ENCODE data around the gene RPS6KA5.

- TF ChIP-seq CTCF (IDR thresholded peaks at IDR 0.05 in 4 of 5, conservative IDR thresholded peaks at IDR 0.05 in 1 of 5) (no peak), POLR2A (IDR thresholded peaks at IDR 0.05) (no peak)
These were observed 189.4 kb downstream of the RPS6KA5 start for GRCh38 chr14:90870950-90871604.

All from gastrocnemius medialis (tissue), 4 donors.